Hematopoietic multipotent progenitor cell treated with erythropoietin and hydrocortisone succinate and interleukin-3 and kit ligand, for 8 days (in vitro differentiated cells): ENCODE measurements around the gene TEX11.

Experiments used
- DNase-seq: peaks from one replicate; pipeline ENCODE4 v3.0.0-alpha.2; 2015

Gene TEX11

DNA sequence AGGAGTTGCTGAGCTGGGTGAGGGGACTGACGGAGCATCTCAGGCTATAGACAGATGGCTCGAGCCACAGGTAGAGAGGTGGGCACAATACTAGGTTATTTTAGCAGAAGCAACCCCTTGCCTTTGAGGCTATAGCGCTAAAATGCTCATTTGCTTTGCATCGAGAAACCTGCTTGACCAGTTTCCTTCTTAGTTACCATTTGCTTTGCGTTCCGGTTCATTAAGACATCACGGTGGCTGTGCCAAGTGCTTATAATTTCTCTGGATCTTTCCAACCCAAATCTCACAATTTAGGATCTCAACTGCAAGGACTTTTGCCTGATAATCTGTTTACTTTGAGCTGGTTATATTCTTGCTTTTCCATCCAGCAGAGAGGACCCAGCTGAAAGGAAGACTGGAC, 423.0 kb downstream of the TEX11 start:
- no peak for DNase-seq

DNA sequence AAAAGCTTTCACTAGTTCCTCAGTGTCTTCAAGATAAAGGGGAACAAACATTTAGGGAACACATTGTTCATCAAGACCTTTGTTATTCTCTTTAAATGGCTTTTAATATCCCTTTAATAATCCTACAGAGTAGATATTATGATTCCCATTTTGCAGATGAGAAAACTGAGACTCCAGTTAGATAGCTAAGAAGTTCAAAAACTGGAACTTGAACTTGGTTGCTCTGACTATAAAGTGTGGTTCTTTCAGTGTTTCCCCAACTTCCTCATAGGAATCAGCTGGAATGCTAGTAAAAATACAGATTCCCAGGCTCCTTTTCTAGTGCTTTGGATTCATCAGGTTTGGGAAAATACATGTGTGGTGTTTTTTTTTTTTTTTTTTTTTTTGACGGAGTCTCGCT, 426.2 kb downstream of the TEX11 start:
- DNase-seq: no peak

DNA sequence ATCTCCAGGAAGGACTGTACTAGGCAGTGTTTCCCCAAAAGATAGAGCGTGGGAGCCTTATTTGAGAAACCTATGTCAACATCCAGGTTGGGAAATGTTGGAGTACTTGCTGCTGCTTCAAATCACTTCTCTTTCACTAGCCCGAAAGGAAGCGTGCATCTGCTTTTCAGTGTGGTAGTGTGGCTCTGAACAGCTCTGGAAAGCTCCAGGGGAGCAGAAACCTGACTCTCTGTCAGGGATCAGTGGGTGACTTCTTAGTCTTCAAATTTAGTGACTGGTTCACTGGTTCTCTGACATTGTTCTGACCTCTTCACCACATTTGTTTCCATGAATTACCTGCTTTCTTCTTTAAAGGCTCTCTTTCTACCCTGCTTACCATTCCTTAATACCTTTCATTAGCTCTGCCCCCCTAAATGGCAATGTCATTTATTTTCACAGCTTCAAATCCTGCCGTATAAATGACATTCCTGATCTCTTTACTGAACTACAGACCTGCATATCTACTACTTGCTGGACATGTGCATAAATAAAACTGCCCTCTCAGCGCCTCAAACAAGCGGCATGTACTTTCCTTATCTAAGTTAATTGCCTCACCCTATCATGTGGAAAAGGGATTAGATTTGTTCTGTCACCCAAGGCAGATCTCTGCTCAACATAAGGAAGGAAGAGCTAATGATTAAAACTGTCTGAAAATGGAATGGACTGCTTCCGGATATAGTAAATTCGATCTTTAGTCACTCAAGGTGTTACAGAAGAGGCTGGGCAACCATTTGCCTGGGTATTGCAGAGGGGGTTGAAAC, 426.8 kb downstream of the TEX11 start:
- DNase-seq: no peak

DNA sequence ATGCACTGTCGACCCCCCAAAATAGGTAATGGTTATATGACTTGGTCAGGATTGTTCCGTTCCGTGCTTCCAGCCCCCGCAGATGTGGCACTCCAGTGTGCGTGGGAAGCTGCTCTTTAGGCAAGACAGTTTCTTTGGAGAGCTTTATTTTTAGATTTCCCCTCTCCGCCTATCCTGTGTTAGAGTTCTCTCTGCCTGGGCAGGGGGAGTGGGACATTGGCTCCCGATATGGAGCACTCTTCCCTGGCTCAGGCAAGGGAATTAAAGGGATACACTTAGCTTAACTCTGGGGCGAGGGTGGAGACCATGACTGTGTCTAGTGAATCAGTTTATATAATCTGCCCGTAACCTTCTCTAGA, 427.9 kb downstream of the TEX11 start:
- no peak for DNase-seq

DNA sequence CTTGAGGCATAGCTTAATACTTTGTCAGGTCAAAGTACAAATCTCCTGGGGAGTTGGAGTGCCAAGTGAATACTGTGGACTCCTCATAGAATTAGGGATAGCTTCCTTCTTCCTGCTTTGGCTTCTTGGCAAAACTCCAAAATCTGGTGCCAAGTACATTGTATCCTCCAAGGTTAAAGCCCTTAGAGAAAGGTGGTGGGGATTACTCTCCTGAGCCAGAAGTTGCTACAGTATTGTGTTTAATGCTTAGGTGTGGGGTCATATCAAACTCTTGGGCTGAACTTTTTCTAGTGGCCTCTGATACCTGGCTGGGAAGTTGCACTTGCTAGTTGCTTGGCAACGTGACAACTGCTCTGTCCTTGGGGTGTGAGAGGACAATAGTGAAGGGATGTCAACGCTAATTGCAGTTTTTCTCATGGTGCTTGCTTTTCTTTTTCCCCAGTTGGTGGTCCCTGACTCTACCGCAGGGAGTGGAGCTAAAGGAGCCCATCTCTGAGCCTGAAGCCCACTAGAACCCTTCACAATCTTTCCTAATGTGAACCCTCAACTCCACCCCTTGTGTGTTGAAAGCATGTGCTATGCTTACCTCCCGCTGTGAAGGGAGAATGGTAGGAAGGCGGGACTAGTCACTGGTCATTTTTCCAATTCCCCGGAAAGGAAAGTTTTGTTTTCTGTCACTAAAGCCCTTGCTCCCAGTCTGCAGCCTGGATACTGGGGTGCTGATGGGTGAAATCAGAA, 428.4 kb downstream of the TEX11 start:
- DNase-seq: no peak

DNA sequence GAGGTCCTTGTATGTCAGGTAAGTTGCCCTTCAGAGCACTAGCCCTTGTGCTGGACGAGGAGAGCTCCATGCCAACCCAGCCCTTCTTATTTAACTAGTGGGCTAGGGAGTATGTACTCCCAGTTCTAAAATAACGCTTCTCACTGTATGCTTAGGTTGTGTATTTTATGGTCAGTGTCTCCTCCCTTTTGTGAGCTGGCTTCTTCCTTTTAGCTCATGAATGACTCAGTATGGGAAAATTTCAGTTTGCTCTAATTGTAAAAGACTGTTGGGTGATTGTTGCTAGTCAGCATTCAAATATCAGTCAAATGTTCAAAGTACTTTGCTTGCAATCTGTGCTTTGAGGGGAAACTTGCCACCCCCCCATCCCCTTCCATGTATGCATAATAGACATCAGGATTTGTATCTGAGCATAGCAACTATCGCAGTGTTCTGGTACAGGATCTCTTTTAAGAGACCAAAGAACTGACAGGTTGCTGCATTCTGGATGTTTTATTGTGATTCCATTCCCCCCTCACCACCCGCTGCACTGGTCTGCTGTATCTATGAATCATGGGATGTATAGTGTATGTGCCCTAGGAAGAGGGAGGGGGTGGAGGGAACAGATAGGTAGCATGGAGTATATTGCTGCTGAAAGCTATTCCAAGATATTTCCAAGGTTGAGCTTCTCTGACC, 429.1 kb downstream of the TEX11 start:
- no peak for DNase-seq
